Measurements from ENCODE around the gene FAHD2B.

DNA sequence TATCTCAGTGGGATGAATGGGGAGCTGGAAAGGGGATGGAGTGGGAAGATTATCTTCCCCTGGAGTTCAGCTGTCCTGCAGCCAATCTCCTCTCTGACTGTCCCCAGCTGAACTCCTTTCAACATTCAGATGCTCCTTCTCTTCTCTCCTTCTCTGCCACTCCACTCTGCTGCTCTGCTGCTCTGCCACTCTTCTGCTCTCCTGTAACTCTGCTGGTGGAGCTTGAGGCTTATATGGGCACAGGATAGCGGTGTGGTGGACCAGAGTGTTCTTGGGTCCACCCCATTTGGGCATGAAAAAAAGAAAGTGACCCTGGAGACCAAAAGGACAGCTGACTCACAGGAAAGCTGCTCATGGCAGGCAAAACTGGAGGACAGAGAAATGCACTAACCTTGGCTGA, 26.6 kb downstream of the FAHD2B start:
- TF ChIP-seq, protein P1, sequence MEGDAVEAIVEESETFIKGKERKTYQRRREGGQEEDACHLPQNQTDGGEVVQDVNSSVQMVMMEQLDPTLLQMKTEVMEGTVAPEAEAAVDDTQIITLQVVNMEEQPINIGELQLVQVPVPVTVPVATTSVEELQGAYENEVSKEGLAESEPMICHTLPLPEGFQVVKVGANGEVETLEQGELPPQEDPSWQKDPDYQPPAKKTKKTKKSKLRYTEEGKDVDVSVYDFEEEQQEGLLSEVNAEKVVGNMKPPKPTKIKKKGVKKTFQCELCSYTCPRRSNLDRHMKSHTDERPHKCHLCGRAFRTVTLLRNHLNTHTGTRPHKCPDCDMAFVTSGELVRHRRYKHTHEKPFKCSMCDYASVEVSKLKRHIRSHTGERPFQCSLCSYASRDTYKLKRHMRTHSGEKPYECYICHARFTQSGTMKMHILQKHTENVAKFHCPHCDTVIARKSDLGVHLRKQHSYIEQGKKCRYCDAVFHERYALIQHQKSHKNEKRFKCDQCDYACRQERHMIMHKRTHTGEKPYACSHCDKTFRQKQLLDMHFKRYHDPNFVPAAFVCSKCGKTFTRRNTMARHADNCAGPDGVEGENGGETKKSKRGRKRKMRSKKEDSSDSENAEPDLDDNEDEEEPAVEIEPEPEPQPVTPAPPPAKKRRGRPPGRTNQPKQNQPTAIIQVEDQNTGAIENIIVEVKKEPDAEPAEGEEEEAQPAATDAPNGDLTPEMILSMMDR (conservative IDR thresholded peaks at IDR 0.05; ENCODE audit: low read depth, low read length) = no peak
- no peak for TF ChIP-seq MAZ (IDR thresholded peaks at IDR 0.05; ENCODE audit: borderline replicate concordance, low read depth, low read length)
- no peak for TF ChIP-seq POLR2A (IDR thresholded peaks at IDR 0.05; ENCODE audit: low read depth, low read length)
- no peak for TF ChIP-seq RAD21 (IDR thresholded peaks at IDR 0.05; ENCODE audit: low read length)
- TF ChIP-seq MAFK (IDR thresholded peaks at IDR 0.05; ENCODE audit: low read depth, low read length) = no peak
- no peak for TF ChIP-seq RFX5 (IDR thresholded peaks at IDR 0.05; ENCODE audit: low read depth, low read length)
- no peak for TF ChIP-seq MXI1 (IDR thresholded peaks at IDR 0.05; ENCODE audit: borderline replicate concordance, low read depth, low read length)
- TF ChIP-seq BHLHE40 (IDR thresholded peaks at IDR 0.05; ENCODE audit: low read depth, low read length) = no peak
- TF ChIP-seq CEBPB (IDR thresholded peaks at IDR 0.05; ENCODE audit: low read depth, low read length) = no peak
- TF ChIP-seq SMC3 (IDR thresholded peaks at IDR 0.05; ENCODE audit: low read depth, low read length) = no peak
- no peak for TF ChIP-seq CHD1 (IDR thresholded peaks at IDR 0.05; ENCODE audit: low read depth, low read length)
- TF ChIP-seq RCOR1 (IDR thresholded peaks at IDR 0.05; ENCODE audit: insufficient replicate concordance, low read length) = no peak
- no peak for TF ChIP-seq USF2 (IDR thresholded peaks at IDR 0.05; ENCODE audit: low read depth, low read length)
